GM12874 (cell line): ENCODE results near the gene SMAGP.

Experiments
- CTCF ChIP-seq: IDR thresholded peaks from 2 replicates; pipeline ENCODE4 v1.5.1; 2011; ENCODE audit warnings: low read depth, mild to moderate bottlenecking, control low read depth, low read length, moderate library complexity; ENCODE audit not compliant: insufficient read depth

Gene SMAGP

GRCh38 chr12:51232642-51233041 is 37.6 kb downstream of the SMAGP start:
- TF ChIP-seq CTCF, result no peak

DNA sequence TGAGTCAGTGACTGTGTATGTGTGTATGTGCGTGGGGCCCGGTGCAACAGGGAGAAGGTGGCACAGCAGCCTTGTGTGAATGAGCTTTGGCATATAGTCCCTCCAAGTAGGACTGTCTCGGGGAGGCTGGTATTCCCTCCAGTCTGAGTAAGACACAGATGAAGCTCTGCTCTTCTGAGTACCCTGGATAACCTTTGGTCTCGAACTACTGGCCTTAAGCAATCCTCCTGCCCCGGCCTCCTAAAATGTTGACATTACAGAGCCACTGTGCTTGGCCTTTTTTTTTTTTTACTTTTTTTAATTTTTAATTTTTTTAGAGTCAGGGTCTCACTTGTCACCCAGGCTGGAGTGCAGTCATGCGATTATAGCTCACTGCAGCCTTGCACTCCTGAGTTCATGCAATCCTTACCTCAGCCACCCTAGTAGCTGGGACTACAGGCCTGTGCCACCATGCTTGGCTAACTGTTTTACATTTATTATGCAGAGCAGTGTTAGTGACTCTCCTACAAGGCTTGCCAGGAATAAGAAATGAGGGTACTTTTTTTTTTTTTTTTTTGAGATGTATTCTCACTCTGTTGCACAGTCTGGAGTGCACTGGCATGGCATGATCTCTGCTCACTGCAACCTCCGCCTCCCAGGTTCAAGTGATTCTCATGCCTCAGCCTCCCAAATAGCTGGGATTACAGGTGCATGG is 41.0 kb downstream of the SMAGP start:
- no peak for TF ChIP-seq CTCF

GRCh38 chr12:51227962-51228361 is 42.3 kb downstream of the SMAGP start:
- TF ChIP-seq CTCF, result no peak

DNA sequence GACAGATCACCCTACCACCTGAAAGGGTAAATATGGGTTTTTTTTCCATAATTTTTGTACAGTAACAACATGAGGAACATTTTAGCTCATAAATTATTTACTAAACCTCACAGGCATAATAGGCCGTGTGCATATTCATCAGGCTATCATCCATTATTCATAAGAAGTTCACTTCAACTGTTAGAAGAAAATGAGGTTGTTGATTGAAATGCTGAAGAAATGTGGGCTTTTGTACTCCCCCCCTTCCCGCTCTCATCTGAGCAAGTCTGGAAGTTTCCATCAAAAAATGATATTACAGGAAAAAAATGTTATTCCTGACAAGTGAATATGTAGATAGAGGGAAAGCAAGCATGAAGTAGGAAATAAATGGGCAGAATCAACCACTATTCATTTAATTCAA is 44.4 kb downstream of the SMAGP start:
- no peak for TF ChIP-seq CTCF

DNA sequence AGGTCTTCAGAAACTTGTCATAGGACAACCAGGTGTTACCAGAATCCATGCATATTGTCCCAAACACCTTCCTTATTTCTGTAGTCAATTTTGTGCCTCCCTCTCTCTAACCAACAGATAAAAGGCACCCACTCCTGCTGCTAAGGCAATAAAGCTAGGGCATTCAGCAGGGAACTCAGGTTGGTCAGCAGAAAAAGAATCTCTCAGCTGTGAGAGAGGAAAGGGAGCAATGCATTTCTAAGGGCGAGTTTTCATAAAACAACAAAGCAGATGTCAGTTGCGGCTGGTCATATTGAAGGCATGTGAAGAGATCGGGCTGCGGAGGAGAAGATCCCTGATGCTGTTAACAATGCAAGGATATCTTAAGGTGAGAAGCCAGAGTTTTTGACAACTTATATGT is 45.0 kb downstream of the SMAGP start:
- no peak for TF ChIP-seq CTCF

GRCh38 chr12:51224625-51225024 is 45.6 kb downstream of the SMAGP start:
- TF ChIP-seq CTCF, result no peak

GRCh38 chr12:51222461-51222860 is 47.8 kb downstream of the SMAGP start:
- no peak for TF ChIP-seq CTCF
